GM19035 (cell line): Measurements from ENCODE around the gene CDK8.
"Not testable (repeated sequence)": the region's sequence is repeated elsewhere in the genome, so short reads cannot be mapped to it uniquely, and the experiment has no call there.

Experiments used
- ATAC-seq: cut with Tn5 transposase; IDR thresholded peaks from one replicate; pipeline ENCODE4 v1.9.1; 2021; ENCODE audit not compliant: unreplicated experiment

CDK8 gene

DNA sequence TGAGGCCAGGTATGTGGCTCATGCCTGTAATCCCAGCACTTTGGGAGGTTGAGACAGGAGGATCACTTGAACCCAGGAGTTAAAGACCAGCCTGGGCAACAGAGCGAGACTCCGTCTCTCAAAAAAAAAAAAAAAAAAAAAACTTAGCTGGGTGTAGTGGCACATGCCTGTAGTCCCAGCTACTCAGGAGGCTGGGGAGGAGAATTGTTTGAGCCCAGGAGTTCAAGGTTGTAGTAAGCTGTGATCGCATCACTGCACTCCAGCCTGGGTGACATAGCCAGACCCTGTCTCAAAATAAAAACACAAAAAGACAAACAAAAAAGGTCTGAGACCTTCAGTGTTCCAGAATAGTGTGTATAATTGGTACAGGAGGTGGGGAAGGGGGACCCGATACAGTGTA is 1.9 kb upstream of the CDK8 start:
- not testable (repeated sequence) for ATAC-seq

DNA sequence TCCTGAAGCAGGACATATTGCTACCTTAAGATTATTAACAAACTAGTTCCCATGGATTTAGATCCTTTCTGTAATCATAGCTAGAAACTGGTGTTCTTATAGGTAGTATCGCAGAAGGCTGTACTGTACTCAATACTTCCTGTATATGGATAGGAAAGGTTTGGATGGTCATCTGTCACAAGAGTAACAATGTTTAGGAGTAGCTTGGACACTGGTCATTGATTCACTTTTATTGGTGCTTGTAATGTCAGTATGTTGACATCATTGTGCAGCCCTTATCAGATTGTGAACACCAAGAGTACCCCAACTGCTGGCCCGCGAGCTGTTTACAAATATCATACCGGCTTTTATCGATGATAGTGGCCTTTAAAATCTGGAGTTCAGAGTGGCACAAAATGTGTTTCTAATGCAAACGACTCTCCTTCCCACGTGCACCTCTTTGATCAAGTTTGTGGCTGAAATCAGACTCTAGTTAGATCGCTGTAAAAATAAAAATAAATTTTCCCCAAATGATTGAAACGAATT is 605 bp upstream of the CDK8 start:
- ATAC-seq: no peak

DNA sequence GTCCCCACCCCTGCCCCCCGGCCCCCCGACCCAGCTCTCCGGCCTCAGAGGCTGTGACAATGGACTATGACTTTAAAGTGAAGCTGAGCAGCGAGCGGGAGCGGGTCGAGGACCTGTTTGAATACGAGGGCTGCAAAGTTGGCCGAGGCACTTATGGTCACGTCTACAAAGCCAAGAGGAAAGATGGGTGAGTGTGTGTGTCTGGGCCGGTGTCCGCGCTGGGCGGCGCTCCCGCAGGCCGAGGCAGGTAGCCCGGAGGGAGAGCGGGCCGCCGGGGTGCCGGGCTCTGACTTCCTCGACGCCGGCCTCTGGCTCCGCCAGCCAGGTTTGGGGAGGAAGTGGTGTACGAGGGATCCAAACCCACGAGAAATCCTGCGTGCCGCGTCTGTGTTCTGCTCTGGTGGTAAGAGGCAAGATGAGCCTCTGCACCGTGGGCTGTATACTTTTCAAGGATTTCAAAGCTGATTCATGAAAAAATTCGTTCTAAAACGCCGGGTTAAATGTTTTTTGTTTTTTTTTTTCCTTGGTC is 718 bp downstream of the CDK8 start:
- ATAC-seq: peak; percentile 40

DNA sequence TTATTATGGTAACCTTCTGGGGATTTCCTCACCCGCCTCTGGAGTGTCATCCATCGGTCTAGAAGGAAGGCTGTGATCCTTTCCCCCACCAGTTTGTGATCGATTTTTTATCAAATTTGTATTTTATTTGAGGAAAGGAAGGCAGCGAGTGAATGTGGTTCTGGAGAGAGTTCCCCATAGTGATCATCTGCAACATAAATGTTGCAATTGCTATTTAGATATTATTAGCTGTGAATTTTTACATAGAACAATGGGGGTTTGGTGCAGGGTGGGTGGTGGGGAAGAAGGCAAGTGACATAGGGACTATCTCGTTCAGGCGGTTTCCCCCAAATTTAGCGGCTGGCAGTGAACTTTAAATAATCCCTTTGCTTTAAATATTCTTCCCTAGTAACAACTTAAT is 1.2 kb downstream of the CDK8 start:
- ATAC-seq: no peak

DNA sequence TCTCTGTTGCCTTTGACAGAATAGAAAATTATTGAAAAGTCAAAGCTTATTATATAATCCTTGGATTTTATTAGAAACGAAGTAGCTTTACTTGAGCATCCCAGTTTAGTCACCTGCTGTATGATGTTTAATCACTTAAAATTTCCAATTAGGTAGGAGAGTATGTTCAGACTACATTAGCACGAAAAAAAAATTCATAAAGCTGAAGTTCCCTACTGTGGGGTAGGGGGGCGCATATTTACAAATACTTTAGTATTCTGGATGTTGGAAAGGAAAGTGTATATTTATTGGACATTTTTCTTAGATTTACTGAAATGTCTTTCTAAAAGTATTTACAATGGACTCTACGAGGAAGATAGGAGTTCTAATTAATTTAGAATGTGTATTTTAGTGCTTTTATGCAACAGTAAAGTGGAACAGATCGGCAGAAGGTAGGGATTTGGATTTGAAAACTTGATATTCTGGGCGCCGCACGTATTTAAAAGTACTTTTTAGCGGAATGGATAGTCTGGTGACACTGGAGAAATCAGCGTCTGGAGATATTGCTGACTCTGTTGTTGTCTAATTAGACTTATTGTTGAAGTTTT is 1.9 kb downstream of the CDK8 start:
- ATAC-seq: no peak

DNA sequence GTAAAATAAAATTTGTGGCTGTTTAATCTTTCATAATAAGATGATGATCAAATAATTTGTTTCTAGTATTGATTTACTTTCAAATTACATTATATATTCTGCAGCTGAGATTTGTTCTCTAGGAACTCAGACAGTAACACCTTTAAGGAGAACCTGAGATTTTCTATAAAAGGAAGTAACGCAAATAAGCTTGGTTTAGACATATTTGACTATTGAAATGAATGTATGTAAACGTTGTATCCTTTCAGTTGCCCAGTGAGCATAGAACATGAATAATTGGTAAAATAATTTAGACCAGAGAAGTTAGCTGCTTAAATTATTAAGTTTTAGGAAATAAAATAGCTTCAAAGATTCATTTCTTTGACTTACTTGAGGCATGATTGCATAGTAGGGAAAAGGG is 3.1 kb downstream of the CDK8 start:
- no peak for ATAC-seq

DNA sequence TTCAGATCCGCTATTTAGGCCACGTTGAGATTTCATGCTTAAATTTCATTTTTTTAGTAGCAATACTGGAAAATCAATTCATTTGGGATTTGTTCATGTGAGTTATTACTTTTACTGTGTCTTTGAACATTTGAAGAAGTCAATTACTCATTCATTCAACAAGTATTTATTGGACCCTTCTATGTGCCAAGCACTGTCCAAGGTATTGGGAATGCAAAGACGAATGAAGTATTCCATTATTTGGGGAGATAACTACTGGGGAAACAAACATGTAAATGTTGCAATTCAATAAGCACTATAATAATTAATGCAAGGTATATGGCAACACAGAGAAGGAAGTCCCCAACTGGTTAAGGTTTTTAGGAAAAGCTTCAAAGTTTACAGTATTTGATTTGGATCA is 5.7 kb downstream of the CDK8 start:
- no peak for ATAC-seq

DNA sequence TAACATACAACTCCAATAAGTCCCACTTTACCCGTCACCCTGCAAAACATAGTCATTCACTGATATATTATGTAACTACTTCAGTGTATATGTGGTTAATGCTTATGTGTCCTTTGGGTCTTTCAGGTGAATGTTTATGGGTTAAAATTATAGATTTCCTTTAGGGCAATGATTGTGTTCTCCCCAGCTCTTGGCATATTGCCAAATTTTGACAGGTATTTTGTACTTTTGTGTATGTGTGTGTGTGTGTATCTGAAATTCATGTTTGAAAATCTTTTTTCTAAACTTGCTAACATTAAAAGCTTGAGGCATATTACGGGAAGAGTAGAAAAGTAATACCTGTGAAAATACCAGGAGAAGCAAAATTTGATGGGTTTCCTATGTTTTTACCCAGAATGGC is 8.2 kb downstream of the CDK8 start:
- ATAC-seq: no peak

DNA sequence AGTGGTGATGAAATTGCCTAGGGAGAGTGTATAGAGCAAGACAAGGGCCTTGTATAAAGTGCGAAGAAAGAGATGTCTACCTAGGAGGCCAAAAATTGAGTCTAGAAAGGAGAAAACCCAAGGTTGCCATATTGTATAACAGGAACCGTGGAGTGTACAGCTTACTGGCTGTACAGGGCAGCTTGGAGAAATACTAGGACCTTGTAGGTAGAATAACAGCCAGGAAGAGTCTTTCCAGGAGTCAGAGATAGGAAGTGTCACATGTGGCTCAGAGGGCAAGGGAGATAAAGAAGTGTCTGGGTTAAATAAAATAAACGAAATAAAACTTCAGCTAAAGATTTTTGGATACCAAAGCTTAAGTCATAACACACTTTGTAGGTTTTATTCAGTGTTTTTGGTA is 12.4 kb downstream of the CDK8 start:
- no peak for ATAC-seq

DNA sequence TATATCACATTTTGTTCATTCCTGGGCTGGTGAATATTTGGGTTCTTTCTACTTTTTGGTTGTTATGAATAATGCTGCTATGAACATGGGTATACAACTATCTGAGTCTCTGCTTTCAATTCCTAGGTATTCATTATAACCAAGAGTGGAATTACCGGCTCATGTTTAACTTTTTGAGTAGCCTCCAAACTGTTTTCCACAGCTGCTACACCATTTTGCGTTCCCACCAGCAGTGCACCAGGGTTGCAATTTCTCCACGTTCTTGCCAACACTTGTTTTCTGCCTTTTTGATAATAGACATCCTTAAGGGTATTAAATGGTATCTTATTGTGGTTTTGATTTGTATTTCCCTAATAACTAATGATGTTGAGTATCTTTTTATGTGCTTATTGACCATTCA is 16.8 kb downstream of the CDK8 start:
- no peak for ATAC-seq

DNA sequence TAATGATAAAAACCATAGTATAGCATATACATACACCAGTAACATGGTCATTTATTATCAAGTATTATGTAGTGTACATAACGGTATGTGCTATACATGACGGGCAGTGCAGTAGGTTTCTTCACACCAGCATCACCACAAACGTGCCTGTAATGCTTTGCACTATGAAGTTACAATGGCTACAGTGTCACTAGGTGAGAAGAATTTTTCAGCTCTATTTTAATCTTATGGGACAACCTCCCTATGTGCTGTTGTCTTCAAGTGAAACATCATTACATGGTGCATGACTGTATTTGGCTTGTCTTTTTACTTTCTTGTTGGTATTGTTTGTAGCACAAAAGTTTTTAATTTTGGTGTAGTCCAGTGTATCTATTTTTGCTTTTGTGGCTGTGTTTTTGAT is 18.7 kb downstream of the CDK8 start:
- ATAC-seq: no peak

DNA sequence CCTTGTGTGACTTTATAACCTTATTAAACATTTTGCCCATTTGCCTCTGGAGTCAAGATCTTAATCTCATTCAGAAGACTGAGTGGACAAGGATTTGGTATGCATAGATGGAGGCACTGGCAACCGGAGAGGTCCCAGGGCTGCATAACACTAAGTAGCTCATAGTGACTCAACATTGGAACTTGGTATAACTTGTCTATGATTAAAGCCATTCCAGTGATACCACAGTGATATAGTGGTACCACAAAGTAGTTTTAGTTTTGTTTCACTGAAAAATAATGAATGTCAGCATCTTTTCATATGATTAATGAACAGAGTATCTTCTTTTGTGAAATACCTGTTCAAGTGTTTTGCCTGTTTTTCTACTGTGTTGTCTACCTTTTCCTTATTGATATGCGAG is 26.4 kb downstream of the CDK8 start:
- no peak for ATAC-seq

DNA sequence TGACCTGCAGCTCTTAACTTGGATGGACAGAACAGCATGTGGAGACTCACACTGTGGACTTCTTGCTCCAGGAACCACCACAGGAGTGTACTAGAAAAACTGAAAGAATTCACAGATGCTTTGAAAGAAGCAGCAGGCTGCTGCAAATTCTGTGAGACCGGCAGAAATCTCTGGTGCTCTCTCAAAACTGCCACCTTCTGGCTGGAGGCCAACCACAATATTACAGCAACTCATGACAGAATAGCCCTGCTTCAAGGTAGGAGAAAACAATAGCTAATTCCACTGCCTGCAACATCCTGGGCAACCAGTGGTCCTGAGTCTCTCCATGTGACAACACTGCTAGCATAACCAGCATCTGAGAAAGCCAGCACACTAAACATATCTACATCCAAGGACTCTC is 26.9 kb downstream of the CDK8 start:
- no peak for ATAC-seq

DNA sequence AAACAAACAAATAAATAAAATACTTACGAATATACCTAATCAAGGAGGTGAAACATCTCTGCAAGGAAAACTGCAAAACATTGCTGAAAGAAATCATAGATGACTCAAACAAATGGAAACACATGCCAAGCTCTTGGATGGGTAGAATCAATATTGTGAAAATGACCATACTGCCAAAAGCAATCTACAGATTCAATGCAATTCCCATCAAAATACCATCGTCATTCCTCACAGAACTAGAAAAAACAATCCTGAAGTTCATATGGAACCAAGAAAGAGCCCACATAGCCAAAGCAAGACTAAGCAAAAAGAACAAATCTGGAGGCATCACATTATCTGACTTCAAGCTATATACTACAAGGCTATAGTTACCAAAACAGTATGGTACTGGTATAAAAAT is 32.0 kb downstream of the CDK8 start:
- ATAC-seq: not testable (repeated sequence)

DNA sequence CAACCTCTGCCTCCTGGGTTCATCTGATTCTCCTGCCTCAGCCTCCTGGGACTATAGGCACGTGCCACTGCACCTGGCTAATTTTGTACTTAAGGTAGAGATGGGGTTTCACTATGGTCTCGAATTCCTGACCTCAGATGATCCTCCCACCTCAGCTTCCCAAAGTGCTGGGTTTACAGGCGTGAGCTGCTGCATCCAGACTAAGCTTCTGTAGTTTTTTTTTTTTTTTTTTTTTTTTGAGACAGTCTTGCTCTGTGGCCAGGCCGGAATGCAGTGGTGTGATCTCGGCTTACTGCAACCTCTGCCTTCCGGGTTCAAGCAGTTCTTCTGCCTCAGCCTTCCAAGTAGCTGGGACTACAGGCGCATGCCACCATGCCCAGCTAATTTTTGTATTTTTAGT is 34.9 kb downstream of the CDK8 start:
- not testable (repeated sequence) for ATAC-seq

DNA sequence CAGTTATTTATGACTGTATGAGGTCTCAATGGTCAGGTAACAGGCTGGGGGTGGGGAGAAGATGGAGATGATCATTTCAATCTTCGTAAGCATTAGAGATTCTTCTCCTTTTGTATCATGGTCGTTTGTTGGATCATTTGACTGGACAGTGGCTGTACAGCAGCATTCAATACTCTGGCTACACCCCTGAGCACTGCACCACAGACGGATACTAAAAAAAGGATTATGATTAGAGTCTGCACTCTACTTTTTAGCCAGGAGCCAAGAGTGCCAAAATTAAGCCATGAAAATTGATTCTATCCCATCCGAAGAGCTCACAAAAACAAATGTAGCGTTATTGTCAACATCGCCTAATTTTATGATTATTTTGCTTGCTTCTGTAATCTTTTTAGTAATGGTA is 41.9 kb downstream of the CDK8 start:
- ATAC-seq: no peak

DNA sequence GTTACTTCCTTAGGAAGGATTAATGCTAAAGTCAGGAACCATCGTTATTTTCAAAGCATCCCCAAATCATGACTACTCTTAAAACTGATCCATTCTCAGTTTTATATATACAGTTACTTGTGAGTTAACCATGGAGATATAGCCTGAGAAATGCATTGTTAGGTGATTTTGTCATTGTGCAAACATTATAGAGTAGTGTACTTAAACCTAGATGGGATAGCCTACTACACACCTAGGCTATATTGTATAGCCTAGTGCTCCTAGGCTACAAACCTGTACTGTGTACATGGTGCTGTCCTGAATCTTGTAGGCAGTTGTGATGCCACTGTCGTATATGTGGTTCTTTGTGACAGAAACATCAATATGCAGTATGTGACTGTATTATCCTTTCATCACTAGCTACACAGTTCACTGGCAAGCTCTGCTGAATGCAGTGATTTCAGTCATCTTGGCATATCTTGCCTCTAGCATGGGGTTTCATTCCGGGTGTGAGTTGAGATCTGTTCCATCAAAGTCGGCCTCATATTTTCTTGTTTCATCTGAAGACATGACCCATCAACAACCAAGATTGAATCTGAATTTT is 45.3 kb downstream of the CDK8 start:
- no peak for ATAC-seq

DNA sequence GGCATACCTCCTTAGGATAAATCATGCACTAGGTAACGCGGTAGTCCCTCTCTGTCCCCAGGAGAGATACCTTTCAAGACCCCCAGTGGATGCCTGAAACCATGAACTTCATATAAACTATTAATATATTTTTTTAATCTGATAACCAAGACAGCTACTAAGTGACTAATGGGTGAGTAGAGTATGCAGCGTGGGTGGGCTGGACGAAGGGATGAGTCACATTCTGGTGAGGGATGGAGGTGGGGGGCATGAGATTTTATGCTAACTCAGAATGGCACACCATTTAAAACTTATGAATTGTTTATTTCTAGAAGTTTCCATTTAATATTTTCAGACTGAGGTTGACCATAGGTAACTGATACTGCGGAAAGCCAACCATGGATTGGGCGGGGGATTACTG is 46.2 kb downstream of the CDK8 start:
- ATAC-seq: no peak

DNA sequence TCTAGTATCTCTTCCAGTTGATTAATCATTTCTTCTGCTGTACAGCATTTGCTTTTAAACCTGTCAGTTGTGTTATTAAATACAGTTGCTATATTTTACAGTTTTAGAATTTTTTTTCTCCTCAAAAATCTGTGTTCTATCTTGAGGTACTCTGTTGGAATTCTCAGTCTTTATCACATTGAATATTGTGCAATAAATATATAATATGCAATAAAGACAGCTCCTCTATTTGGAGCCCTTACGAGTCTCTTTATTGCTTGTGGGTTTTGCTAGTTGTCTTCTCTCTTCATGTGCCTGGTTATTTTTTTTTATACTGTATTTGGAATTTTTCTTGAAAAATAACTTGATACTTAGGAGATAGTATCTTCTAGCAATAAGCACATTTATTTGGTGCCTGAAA is 51.7 kb downstream of the CDK8 start:
- ATAC-seq: no peak

DNA sequence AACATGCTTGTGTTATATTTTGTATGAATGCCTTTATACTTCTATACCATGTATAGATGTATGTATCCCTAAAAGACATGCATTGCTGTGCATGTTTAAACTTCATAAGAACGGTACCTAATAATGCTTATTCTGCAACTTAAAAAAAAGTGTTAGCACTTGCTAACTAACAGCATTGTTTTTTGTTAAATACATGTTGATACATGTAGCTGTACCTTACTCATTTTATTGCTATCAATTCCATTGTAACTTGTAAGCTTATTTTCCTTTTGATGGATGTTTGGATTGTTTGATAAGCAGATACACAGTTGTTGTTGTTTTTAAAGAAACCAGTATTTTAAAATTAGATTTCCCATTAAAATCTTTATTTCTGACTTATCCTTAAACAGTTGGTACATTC is 53.8 kb downstream of the CDK8 start:
- no peak for ATAC-seq

DNA sequence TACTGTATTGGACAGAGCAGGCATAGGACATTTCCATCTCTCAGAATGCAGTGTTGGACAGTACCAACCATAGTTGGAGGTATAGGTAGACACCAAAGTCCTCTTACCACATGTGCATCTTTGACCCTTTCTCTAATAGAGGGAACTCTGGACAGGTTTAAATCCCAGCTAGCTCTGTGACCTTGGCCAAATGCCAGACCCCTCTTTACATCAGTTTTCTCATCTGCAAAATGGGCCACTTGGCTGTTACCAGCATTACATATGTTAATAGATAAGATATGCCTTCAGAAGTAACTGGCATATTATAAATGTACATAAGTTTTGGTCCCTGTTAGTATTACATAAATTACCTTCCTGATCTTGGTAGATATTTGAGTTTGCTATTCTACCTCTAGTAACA is 54.3 kb downstream of the CDK8 start:
- no peak for ATAC-seq

DNA sequence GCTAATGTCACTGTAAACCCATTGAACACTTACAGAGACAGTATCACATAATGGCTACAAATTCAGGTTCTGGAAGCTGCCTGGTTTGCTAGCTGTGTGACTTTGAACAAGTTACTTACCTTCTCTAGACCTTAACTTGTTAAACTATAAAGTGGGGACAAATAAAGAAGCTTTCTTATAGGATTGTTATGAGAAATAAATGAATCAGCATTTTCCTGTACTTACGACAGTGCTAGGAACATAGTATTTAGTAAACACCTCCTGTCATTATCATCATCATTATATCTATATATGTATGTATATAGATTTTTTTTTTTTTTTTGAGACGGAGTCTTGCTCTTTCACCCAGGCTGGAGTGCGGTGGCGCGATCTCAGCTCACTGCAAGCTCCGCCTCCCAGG is 54.9 kb downstream of the CDK8 start:
- no peak for ATAC-seq

DNA sequence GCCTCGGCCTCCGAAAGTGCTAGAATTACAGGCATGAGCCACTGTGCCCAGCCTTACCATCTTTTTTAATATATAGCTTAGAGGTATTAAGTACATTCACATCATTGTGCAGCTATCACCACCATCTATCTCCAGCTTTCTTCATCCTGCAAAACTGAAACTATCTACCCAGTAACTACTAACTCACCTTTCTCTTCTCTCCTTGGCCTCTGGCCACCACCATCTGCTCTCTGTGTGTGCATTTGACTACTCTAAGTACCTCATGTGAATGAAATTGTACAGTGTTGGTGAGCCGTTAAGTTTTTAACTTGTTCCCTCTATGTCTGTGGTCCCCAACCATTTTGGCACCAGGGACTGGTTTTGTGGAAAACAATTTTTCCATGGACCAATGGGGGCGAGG is 56.1 kb downstream of the CDK8 start:
- no peak for ATAC-seq
